ENCODE results near the gene DBNL.

DBNL gene

DNA sequence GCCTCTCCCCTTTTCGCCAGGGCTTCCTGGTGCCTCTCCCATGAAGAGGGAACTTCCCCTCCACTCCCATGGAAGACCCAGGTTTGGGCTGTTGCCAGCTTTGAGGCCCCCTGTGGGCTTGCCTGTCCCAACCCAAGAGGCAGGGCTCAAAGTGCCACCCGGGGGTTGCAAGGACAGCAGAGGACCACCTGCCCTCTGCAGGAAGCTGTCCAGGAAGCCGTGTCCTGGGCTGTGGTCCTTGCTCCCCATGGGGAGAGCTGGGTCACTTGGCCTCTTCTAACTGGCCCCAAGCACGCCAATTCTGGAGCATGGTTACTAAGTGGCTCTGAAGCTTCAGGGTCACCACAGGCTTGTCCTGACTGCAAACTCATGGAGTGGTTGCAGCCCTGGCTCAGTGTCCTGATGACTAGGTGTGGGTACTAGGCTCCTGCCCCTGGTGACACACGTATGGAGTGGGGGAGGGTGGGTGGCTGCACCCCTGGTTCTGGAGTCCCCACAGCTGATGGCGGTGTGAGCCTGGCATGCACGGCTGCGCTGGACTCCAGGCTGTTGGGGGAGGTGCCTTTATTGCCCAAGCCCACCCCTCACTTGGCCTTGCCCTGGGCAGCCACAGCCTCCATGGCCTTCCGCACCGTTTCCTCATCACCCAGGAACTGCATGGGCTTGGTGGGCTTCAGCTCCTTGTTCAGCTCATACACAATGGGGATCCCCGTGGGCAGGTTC is 17.8 kb downstream of the DBNL start:
- no peak for DNase-seq (ENCODE audit: low read depth)

DNA sequence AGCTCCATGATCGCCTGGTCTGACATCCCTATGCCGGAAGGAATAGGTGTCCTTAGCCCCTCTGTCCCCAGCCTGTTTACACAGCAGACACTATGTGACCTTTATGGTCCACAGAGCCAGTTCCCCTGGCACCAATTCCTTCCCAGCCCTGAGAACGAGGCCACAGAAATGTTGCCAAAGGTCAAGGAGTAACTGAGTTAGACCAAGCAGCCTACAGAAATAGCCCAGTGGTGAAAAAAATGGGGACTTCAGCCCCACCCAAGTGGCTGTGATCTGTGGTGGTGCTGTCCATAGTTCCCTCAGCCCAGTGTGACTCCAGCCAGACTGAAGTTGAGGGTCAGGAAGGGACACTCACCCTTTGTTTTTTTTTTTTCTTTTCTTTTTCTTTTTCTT is 18.4 kb downstream of the DBNL start:
- DNase-seq (ENCODE audit: low read depth) = no peak

DNA sequence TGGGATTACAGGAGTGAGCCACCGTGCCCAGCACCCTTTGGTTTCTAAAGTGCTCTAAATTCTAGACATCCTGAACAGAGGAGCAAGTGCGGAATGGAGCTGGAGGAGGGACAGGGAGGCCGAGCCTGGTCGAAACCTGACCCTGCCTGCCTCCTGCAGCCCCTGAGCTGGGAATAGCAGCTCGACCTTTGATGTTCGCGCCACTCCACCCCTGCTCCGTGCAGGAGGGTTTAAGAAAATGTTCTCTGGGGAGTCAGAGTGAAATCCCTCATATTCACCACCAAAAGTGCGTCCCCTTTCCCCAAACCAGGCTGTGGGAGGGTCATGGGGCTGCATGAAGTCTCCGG is 19.0 kb downstream of the DBNL start:
- no peak for DNase-seq (ENCODE audit: low read depth)

DNA sequence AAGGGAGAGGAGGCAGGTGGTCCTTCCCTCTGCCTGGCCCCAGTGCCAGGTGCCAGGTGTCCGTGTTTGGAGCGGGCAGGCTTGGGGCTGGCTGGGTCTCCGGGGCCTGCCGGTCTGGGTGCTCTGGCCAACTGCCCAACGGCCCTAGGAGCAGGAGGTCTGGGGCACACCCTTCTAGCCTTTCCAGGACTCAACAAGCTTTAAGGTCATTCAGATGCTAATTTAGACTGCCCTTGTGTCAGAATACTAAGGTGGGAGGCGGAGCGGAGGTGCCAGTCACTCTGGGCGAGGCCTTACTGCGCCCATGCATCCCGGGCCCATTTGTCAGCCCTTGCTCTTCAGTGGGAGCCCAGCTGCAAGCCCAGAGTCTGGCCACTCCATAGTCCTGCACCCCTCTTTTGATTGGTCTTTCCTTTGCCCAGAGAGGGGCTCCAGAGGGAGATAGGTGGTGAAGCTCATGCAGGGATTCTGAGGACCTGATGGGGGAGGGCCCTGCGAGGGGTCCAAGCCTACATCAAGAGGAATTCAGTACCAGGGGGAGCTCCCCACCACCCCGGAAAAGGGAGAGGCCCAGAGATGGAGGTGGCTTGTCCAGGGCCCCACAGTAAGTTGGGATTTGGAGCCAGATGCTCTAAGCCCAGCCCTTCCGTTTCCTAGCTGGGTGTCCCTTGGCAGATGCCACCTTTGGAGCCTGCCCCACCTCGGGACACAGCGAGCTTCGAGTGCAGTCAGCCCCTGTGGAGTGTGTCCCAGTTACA is 19.6 kb downstream of the DBNL start:
- no peak for DNase-seq (ENCODE audit: low read depth)

DNA sequence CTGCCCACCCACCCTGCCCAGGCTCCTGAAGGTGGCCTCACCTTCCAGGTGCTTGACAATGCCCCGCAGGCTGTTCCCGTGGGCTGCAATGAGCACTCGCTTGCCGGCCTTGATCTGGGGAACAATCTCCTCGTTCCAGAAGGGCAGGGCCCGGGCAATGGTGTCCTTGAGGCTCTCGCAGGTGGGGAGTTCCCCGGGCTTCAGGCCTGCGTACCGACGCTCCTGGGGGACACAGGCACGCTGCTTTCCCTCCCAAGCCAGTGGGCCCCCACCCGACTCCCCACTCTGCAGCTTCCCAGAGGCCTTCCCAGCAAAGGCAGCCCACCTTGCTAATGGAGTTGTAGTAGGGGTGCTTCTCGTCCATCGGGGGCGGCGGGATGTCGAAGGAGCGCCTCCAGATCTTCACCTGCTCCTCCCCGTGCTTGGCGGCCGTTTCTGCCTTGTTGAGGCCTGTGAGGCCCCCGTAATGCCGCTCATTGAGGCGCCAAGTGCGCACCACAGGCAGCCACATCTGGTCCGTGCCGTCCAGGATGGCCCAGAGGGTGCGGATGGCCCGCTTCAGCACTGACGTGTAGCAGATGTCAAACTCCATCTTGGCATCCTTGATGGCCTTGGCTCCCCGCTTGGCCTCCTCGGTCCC is 20.4 kb downstream of the DBNL start:
- DNase-seq (ENCODE audit: low read depth) = no peak

DNA sequence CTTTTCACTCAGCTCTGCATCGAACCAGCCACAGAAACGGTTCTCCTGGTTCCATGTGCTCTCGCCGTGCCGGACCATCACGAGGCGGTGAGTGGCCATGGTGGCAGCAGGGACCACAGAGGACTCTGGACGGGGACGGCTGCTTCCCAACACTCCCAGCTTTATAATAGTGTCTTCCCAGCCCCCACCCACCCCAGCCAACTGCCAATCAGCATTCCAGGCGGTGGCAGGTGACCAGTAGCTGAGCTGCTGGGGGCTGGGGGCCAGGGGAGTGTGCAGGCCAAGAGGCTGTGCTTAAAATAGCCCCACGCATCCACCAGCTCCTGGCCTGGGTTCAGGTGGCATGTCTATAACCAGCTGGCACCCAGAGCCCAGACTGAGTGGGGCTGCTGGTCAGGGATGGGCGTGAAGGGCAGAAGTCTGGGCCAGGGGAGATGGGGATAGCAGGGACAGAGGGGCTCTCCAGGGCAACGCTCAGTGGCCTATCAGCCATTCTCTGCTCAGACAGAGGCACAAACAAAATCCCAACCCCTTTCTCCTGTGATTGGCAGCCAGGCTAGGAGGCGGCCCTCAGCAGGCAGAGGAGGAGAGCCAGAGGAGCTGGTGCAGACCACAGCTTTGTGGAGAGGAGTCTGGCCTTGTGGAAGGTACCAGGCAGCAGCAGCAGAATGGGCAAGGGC is 21.1 kb downstream of the DBNL start, which contains the start of gene PGAM2:
Gene PGAM2 (minus strand): TSS at position 137 of the 680 bp plus-strand sequence. CDS start 38 bp downstream, at position 99.
- DNase-seq (ENCODE audit: low read depth) = no peak

DNA sequence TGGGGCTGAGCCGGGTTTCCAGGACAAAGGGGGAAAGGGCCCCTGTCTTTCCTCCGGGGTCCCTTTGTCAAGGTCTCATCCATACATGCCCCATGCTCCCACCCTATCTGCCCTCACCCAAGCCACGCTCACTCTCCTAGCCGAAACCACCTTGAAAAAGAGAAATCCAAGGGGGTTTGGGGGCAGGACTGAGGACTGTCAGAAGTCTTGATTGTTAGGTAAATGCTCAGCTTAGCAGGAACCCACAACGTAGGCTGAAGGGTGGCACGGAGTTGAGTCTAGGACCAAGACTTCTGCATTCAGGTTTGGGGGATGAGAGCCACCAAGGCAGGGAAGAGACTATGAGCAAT is 21.6 kb downstream of the DBNL start:
- DNase-seq (ENCODE audit: low read depth) = no peak

DNA sequence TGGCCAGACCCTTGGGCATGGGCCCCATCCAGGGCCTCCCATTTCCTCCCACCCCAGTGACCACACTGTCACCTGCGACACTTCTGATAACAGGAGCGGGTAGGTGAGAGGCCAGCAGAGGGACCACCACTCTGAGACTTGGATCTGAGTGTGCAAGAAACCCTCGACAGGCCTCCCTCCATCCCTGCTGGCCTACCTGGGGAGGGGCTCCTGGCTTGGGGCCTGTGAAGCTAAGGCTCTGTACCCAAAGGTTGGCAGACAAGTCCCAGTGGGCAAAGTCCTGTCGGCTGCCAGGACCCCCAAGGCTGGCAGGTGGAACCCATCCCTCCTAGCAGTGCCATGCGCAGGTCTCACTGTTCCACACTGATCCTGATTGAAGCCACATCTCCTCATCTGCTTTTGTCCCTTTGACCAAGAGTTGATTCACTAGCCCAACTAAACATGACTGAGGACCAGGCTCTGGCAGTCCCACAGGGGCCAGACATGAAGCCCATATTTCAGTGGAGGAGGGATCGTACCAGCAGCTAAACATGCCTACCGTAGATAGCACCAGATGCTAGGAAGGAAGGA is 22.1 kb downstream of the DBNL start:
- DNase-seq (ENCODE audit: low read depth) = no peak

DNA sequence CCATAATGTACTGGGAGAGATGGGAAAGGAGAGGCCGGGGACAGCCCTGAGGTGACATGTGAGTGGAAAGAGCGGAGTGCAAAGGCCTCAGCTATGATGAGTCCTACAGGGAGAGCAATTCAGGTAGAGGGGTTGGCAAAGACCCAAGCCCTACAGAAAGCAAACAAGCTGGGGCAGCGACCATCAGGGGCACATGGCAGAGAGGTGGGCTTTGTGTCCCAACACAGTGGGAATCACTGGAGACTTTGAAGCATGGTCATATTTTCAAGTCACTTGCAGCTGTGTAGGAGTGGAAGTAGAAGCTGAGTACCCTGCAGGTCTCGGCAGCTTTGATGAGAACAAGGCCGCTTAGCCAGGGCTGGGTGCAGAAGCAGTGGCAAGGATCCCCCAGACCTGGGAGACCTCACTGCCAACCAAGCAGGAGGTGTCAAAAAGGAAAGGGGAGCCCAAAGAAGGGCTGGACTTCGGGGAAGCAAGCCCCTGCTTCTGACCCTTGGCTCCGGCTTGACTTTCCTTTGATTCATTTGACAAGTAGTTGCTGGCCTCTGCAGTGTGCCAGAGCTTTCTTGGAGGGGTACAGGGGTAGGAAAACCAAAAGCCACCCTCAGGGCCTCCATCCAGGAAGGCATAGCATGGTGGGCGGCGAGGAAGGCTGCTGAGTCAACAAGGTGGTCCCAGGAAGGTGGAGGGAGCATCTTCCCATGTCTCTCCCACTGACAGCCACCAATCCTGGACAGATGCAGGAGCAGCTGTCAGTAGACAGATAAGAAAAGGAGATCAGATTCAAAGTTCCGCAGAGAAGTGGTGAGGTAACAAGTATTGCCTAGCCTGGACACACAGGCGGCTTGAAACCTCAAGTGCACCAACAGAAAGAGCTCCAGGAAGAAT is 22.8 kb downstream of the DBNL start:
- no peak for DNase-seq (ENCODE audit: low read depth)

DNA sequence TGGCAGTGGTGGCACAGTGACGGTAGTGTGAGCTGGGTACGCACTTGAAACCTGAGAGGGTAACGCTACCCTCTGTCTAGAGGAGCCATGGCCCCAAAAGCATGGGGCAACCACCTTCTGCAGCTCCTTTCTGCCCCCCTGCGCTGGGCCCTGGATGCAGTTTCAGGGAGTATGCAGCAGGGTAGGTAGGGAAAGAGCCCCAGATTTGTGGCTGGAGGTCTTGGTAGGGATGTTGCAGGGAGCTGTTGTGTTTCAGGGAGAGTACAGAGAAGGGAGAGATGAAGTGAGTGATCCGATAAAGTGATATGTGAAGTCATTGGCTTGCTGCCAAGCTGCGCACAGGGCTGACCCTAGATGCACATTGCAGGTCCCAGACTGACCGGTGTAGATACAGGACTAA is 23.6 kb downstream of the DBNL start:
- DNase-seq (ENCODE audit: low read depth) = no peak

DNA sequence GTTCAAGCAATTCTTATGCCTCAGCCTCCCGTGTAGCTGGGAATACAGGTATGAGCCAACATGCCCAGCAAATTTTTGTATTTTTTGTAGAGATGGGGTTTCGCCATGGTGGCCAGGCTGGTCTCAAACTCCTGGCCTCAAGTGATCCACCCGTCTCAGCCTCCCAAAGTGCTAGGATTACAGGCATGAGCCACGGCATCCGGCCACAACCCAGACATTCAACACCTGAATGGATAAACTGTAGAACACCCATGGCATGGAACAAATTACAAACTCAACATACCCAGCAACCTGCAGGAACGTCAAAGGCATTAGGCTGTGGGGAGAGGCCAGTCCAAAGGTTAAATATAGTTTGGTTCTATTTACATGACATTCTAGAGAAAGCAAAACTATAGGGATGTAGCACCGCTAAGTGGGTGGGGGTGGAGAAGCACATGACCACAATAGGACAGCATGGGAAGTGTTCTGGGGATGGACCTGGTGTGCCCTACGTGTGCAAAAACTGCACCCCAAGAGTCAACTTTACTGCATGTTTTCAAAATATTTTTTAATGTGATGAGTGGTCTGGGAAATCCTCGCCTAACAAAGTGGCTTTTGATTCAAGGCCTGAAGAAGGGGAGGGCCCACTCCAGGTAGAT is 27.3 kb downstream of the DBNL start:
- no peak for DNase-seq (ENCODE audit: low read depth)

DNA sequence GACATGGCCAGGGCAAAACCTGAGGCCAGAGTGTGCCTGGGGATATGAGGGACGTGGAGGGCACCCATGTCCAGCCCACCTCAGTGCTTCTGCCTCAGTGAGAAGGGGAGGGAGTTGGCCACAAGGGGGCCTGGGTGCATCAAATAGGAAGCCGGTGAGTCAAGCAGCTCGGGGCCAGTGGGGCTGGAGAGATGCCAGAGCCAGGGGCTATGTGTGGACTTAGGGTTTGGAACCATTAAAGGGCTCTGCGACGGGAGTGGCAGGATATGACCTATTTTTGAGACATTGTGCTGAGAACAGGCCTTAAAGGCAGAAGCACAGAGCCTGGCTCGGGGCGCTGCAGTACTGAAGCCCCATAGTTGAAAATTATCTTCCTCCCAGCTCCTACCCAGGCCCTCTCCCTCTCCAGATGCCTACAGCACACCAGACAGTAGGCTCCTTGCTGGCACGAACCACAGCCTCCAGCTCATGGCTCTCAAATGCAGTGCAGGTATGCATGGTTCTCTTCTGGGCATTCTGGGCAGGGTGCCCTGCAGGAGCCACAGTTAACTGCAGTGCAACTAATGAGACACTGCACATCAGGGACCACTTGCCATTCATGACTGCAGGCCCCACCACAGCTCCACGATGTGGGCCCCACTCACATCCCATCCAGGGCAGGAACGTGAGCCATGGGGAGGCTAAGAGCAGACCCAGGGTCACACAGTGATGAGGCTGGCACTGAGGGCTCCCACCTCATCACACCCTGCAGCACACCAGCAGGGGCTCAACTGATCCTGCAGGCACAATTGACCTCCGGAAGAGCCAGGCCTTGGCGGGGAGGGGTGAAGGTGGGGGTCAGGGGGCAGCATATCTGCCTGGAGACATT is 28.1 kb downstream of the DBNL start:
- no peak for DNase-seq (ENCODE audit: low read depth)

DNA sequence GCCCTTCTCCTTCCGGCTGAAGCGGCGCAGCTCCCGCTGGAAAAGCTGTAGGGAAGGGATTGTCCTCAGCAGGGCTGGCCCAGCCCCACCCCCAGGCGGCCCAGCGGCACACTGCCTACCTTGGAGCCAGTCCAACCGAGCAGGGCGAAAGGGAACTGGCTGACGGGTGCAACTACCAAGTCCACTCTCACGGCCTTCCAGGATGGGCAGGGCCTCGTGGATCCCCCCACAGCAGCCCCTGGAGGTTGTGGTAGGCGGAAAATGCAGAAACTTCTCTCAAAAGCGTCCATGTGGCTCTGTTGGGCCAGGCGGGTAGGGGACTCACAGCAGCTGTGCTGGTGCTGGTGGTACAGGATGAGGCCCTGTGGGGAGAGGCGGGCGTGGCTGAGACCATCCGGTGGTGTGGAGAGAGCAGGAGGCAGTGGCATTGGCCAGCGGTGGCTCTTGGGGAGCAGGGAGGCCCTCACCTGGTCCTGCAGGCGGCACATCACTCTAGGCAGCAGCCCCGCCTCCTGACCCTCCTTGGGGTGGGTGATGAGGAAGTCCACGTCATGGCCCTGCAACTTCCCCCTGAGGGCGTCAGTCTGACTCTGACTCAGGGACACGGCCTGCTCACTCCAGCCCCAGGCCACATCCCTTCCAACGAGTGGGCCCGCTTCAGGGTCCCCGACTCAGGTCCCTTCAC is 29.3 kb downstream of the DBNL start:
- no peak for DNase-seq (ENCODE audit: low read depth)

DNA sequence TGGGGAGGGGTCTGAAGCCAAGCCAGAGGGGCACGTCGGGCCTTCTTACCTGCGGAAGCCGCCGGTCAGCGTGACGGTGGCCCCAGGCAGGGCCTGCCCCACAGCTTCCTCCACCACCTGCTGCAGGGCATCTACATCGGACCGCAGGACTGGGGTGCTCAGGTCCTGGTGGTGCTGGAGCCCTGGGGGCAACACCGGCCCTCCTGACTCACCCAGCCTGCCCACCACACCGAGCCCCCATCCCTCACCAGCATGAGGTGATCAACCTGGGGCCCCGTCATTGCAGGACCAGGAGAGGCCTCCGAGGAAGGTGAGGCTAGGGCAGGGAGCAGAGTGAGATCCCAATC is 29.8 kb downstream of the DBNL start:
- DNase-seq (ENCODE audit: low read depth) = no peak

DNA sequence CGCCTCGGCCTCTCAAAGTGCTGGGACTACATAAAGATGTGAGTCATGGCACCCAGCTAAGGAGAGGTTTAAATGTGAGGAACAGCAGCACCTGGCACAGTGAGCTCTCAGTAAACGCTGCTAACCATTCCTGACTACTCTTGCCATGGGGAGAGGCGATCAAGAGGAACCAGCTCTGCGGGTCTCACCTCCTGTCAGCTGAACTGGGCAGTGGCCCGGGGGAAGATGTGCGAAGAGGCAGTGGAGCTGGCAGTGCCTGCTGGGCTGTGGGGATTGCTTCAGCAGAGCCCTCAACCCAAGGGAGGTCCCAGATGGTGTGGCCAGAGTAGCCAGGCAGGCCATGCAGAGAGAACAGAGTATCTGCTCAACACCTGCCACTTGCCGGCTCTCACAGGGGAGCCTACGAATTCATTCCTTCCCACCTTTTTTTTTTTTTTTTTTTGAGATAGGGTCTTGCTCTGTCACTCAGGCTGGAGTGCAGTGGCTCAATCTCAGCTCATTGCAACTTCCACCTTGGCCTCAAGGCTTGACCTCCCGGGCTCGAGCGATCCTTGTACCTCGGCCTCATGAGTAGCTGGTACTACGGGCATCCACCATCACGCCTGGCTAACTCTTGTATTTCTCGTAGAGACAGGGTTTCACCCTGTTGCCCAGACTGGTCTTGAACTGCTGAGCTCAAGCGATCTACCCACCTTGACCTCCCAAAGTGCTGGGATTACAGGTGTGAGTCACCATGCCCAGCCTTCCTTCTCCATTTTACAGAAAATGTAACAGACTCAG is 31.0 kb downstream of the DBNL start:
- no peak for DNase-seq (ENCODE audit: low read depth)

DNA sequence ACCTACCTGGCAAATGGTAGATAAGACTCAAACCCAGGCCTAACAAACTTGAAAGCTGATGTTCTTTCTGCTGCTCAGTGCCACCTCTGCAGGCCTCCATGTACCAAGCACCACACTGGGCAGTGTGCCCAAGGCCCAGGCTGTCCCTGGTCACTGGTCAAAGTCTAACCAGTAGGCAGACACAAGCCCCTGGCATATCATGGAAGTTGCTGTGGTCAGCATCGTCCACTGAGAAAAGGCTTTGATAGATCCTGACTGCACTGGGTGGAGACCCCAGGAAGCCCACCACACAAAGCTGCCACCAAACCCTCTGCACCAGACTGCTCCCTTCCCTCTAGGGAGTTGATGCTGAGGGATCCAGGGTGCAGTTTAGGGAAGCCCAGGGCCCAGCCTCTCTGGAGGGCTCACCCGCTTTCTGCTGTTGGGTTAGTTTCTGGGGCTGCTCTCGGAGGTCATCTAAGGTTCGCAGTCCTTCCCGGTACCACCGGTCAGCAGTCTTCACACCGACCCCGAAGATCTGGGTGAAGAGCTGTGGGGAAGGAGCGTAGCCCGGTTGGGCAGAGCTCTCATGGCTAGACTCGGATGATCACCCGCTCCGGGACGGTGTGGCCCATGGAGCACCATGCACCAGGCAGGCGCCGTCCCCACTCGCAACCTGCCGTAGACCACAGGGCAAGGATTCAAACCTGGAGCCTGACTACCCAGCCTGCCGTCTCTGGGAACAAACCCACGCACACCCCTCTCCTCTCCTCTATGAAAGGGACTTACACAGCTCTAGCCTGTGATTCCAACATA is 31.8 kb downstream of the DBNL start:
- no peak for DNase-seq (ENCODE audit: low read depth)

DNA sequence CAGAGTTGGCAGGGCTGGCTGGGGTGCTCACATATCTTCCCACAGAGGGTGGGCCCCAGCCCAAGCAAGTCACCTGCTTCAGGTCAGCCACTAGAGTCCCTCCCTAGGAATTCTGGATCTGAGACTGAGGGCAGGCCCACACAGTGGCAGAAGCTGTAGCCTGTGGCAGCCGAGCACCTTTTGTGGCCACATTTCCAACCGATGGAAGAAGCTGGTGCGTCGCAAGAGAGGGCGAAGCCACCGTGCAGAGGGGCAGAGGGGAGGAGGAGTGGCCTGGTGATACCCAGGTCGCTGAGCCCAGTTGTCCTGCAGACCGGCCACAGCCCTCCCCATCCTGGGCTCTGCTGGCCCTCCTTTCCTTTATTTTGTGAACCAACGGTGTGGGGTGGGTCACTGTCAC is 32.6 kb downstream of the DBNL start:
- DNase-seq (ENCODE audit: low read depth) = no peak

DNA sequence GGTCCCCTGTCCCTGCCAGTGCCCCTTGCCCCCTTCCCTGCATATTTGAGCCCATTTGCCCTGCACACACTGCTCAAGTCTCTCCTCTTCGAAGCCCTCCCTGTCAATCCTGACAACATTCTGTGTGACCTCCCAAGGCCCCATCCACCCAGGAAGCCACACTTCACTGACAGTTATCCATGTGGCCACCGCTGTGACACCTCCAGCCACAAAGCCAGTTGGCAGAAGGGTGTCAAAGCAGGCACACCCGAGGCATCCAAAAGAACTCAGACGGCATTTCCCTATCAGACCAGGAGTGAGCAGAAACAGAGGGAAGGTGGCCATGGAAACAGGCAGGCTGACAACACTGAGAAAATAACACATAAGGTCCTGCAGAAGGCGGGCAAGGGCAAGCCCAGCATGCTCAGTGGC is 33.2 kb downstream of the DBNL start:
- no peak for DNase-seq (ENCODE audit: low read depth)

All from activated T-helper 1 cell treated with Interleukin-2 at 50 U/mL for 16 hours (primary cell).